A204.1 (cell line): ENCODE data around the gene IGDCC3.
"Not testable (repeated sequence)": the region's sequence is repeated elsewhere in the genome, so short reads cannot be mapped to it uniquely, and the experiment has no call there.

Experiments used
- FAIRE-seq: peaks from 2 replicates; lab custom pipeline; 2012; peaks lifted over from hg19 to GRCh38; lab: Jason Lieb, UNC

The IGDCC3 gene

DNA sequence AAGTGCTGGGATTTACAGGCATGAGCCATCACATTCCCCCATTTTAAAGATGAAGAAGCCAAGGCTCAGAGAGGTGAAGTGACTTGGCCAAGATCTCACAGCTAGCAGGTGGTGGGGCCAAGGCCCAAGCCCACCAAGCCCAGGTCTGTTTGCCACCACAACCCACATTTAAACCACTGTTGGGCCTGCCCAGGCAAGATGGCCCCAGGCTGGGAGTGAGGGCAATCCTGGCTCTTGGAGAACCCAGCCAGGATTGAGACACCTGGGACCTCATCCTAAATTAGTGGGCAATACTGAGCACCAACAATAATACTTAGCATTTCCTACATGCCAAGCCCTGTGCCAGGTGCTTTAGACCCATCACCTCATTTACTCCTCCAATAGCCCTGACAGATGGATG lies 6.9 kb downstream of the IGDCC3 start:
- FAIRE-seq: no peak

DNA sequence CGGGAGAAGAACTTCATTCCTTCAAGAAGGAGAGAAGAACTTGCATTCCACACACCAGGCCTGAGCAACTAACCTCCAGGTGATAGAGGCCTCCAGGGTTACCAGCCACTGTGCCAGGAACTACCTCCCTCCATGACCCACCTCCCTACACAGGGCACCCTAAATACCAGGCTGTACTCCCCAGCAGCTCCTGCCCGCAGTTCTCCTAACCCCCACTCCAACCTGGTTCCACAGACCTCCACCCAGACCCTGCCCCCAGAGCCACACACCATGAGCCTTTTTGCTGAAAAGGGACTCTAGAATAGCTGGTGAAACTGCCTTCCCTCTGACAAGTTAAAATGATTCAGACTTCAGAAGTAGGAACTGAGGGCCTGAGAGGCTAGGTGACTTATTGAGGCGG lies 8.2 kb downstream of the IGDCC3 start:
- FAIRE-seq: no peak

DNA sequence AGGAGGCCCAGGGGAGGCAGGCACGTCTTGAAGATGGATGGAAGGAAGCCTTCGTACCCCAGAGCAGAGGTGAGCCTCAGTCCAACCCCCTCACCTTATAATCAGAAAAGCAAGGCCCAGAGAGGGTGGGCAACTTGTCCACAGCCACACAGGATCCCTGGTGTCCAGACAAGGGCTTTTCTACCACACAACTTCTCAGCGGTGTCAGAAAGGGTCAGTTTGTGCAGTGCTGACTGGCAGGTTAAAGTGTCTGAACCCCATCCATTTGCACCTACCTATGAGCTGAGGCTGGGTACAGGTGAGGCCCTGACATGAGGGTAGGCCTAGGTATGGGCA lies 8.6 kb downstream of the IGDCC3 start:
- no peak for FAIRE-seq

DNA sequence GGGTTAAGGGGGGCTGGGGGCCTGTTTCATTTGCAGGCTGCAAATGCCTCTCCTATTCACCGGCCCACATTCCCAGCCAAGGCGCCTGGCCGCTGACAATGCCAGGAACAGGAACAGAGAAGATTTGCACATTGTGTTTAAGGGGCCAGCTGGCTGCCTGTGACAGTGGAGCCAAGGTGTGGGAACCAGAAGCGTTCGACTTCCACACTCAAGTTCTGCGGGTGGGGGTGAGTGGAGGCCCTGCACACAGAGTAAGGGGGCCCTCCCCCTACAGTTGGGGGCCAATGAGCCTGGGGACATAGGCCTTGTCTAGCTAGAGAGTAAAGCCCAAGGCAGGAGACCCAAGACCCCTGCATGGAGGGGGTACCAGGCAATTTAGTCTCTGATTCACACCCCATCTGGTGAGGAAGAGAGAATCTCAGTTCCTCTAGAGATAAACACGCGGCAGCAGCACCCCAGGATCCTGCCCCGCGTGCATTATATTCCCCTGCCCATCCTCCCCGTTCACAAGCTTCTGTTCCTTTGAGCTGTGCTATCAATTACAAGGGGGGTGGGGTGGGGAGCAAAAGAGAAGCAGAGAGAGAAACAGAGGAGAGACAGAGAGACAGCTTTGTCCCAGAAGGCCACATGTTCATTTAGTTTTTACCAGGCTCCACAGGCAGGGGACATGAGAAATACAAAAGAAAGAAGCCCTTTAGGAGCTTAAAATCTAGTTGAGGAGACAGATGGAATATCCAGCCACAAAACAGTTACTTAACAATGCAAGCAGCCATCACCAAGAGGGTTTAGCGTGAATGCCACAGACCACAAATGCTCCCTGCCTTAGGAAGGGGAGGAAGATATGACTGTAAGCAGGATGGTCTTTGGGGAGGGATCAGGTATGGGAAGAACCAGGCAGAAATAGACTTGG lies 9.2 kb downstream of the IGDCC3 start:
- no peak for FAIRE-seq

DNA sequence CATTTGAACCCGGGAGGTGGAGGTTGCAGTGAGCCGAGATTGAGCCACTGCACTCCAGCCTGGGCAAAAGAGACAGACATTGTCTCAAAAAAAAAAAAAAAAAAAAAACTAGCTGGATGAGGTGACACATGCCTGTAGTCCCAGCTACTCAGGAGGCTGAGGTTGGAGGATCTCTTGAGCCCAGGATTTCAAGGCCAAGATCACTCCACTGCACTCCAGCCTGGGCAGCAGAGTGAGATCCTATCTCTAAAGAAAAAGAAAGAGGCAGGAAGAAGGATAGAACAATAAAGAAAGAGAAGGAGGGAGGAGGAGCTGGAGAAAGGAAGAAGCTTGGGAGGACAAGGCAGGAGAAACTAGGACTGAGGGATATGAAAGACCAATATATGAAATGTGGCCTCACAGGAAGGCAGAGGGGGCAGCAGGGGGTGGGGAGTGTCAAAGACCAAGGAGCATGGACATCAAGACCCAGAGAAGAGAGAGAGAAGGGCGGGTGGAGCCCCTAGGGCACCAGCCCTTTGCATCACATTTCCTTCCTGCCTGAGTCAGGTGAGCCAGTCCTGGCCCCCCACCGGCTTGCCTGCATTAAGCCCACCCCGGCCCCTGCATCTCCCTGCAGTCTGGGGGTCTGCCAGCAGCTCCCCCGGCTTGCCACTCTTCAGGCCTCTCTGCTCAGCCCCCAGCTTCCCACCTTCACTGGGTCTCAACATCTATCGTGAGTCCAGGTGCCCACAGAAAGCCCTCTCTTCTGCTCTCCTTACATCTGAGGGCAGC lies 11.5 kb downstream of the IGDCC3 start:
- no peak for FAIRE-seq

DNA sequence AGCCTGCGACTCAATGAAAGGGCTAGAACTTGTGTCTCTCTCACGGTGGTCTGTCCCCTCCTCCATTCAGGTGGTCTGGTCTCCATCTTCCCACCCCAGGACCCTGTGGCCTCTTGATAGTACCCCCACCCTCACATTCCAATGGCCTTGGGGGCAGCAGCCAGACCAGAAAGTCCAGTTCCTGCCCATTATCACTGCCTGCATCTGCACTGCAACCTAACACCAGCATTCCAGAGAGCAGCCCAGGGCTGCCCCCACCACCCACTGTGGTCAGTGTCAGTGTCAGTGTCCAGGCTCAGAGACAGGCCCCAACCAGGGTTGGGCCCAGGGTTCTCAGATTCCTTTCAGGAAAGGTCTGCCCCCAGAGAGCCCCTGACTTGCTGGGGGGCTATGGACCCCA lies 12.6 kb downstream of the IGDCC3 start:
- FAIRE-seq: no peak

DNA sequence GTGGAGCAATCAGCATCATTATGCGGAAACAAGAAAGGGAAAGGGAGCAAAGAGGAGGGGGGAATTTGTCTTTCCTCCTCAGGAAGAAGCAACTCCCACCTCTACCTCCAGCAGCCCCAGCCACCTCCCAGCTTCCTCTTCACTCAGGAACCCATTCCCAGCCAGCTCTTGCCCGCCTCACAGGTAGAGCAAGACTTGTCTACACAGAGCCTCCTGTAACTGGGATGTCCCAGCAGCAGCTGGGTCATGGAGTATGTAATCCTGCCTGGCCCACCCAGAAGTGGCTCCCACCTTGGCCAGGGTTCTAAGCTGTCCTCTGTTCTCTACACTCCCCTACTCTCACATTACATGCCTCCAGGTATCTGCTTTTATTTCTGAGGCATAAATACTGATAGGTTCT lies 14.0 kb downstream of the IGDCC3 start:
- FAIRE-seq: no peak

DNA sequence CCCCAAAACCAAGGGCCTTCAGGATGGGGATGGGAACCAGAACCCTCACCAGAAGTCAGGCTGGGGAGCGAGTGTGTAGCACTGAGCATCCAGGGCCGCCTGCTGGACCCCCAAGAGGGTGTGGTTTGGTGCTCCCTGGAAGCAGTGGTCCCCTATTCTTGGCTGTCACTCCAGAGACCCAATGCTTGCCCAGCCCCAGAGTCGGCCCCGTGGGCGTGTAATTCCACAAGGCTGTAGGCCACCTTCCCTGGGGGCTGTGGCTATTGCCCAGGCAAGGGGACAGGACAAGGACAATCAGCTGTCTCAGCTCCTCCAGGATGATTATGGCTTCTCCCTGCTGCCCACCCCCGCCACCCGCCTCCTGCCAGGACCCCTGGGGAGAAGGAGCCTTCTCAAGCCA lies 14.5 kb downstream of the IGDCC3 start:
- FAIRE-seq: no peak

DNA sequence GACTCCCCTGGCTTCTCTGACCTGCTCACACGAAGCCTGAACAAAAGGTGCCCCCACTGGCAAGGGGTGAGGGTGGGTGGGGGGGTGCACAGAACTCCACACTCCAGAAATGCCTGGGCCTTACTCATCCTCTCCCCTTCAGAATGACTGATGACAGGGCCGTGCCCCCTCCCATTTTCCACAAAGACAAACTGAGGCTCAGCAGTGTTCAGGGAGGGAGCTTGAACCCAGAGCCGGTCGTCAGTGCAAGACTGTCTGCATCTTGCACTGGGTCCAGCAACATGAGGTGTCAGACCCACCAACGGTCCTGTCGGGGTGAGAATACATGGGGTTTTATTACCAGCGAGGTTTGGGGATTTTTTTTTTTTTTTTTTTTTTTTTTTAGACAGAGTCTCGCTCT lies 15.3 kb downstream of the IGDCC3 start:
- no peak for FAIRE-seq

DNA sequence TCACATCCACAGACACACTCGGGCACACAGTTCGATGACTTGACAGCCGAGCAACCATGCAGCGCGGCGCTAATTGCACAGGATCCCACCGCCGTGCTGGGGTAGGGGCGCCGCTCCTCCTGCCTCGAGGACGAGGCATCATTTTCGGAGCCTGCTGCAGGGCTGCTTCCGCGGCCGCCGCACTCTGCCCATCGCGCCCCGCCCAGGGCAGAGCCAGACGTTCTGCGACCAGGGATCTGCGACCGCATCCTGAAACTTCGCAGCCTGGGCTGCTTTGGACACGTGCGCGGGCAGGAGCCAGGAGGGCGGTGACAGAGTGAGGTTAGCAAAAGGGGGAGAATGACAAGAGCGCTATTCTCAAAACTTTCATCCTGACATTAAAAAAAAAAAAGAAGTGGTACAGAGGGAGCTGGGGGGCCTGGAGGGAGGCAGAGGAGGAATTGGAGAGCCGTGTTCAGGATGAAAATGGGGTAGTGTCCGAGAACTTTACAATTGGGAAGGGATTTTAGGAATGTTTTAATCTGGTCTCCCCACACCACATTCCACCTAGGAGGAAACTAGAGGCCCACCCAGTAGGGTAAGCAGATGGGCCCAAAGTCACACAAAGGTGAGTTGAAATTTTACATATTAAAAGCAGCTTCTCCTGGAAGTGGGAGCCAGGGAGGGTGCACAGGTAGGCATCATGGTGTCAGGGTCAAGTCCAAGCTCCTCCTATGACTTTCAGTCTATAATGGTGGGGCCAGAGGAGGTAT lies 15.9 kb downstream of the IGDCC3 start:
- FAIRE-seq: no peak

DNA sequence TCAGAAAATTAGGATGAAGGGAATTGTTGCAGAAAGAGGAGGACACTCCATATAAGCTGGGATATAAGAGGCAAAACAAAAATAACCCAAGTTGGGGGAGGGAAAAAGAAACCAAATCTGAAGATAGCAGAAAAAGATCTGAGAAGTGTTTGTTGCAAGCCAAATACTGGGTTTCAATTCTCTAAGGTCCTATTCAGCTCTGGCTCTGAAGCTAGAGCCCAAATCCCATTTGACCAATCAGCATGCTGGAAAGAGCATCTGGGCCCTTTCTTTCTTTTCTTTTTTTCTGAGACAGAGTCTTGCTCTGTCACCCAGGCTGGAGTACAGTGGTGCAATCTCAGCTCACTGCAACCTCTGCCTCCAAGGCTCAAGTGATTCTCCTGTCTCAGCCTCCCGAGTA lies 17.3 kb downstream of the IGDCC3 start:
- no peak for FAIRE-seq

DNA sequence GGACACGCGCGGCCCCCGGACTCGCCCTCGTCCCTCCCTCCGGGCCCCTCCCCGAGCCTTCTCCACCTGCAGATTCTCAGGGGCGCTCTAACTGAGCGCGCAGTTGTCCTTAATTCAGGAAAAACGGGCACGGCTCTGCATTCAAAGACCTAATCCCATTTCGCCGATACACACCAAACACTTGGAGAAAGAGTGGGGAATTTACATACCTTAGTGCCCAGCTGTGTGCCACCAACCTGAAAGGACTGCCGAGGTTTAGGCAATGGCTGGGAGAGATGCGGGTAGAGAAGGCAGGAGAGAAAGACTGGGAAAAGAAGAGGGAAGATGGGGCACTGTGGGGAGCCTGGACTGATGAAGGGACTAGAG lies 21.8 kb downstream of the IGDCC3 start:
- no peak for FAIRE-seq

DNA sequence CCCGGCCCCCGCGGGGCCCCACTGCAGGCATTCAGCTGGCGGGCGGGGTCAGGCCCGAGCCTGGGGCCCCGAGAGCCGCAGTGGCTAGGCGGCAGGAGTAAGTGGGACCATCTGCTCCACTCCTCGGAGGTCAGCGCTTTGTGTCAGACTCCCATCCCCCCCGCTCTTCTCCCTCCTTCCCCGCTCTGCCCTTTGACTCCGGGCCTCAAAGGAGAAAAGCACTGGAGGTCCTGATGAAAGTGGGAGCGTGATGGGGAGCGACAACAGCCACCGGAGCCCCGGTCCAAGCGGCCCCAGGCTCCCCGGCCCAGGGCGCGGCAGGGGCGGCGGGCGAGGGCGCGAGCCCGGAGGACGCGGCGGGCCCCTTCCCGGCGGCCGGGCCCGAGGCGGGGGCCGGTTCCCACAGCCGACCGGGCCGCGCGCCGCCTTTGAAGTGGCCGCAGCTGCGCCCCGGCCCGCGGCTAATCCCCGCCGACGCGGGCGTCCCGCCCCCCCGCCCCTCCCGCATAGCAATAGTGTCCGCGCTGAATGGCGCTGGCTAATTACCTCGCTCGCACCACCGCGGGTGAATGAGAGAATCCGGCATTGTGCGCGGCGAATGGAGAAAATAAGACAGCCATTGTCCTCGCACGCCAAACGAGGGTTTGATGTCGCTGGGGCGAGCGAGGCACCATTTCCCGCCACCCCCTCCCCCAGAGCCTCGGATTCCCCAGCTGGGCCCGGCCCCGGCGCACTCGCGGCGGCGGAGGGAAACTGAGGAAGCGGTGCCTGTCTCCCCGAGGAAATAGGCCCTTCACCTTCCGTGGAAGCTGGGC lies 22.4 kb downstream of the IGDCC3 start:
- no peak for FAIRE-seq

DNA sequence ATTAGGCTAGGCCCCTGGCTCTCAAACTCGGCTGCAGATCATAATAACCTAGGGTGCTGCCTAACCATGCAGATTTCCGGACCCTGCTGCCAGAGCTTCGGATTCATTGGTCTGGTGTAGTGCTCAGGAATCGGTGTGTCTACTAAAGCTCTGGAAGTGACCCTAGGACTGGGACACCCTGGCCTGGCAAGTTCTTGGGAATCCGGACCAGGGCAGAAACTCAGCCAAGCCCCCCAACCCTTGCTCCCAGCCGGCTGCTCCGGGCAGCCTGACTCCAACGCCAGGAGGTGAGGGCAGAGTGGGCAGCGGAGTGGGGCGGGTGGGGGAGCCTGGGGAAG lies 23.0 kb downstream of the IGDCC3 start:
- FAIRE-seq: no peak

DNA sequence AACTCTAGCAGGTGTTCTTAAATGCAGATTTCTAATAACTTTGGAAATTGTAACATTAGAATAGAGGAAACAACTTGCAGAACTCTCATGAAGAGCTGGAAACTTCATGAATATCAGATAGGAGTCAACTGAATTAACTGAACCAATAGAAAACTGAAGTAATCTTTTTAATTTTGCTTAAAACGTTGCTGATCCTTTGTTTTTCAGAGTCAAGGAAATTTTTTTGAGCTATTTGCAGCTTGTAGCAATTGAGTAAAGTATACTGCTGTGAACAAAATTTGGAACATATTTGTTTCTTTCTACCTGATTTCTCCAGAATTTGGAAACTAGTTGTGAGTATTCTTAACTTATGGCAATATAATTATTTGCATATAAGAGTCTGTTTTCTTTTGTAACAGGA lies 25.8 kb downstream of the IGDCC3 start:
- FAIRE-seq: not testable (repeated sequence)

DNA sequence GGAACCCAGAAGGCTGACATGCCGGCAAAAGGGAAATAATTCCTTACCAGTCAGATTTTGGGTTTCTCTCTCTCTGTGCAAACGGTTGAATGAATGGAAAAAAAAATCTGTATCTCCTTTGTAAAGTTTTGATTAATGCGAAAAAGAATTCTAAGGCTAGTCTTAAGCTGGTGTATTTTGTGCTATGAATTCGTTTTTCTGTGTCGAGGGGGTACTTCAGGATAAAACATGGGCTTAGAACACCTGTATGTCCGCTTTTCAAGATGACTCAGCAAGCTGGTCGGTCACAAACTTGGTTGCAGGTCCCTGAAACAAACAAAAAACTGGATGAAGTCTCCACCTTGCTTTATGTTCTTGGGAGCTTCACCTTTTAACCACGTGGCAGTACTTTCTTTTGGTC lies 28.5 kb downstream of the IGDCC3 start:
- no peak for FAIRE-seq

DNA sequence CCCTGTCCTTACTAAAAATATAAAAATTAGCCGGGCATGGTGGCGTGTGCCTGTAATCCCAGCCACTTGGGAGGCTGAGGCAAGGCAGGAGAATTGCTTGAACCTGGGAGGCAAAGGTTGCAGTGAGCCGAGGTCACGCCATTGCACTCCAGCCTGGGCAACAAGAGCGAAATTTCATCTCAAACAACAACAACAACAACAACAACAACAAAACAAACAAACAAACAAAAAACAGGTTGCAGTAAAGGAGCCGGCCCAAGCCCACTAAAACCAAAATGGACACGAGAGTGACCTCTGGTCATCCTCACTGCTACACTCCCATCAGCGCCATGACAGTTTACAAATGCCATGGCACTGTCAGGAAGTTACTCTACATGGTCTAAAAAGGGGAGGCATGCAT lies 30.0 kb downstream of the IGDCC3 start:
- FAIRE-seq: not testable (repeated sequence)

DNA sequence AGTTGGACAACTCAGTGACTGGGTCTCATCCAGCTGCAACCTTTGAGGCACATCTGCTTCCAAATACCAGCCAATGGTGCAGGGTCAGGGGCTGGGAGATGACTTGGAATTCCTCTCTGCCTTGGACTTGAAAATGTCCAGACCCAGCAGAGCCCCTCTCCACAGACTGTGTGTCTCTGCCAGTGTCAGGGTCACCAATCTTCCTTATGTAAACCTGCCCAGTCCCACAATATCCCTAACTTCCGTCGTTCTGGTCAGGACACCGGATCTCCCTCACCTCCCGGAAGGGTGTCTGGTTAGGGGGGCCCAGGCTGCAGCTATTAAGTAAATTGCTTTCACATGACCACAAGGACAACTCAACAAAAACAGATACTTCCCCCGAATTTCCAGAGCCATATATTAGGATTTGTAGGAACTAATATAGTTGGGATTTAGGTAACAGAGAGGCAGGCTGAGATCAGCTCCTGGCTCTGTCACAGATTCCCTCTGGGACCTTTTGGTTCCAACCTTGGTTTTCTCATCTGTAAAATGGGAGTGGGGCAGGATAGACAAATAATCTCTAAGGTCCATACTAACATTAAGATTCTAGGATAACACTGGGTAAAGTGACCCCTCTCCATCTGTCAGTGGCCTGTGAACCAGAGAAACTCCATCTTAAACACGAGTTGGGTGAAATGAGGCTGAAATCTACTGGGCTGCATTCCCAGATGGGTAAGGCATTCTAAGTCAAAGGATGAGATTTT lies 30.8 kb downstream of the IGDCC3 start:
- FAIRE-seq: no peak

DNA sequence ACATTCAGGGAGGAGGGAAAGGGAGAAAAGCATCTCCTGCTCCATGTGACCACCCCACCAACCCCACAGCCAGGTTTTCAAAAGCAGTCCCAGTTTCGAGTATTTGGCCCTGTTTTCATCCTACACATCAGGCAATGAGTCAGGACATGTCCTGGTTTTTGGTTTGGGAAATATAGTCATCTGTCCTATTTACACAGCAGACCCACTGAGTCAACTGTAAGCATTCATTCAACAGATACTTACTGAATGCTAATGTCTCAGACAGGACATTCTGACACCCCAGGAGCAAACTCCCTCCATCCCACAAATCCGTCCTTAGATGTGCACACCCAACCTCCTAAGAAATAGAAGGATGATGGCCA lies 32.9 kb downstream of the IGDCC3 start:
- no peak for FAIRE-seq

DNA sequence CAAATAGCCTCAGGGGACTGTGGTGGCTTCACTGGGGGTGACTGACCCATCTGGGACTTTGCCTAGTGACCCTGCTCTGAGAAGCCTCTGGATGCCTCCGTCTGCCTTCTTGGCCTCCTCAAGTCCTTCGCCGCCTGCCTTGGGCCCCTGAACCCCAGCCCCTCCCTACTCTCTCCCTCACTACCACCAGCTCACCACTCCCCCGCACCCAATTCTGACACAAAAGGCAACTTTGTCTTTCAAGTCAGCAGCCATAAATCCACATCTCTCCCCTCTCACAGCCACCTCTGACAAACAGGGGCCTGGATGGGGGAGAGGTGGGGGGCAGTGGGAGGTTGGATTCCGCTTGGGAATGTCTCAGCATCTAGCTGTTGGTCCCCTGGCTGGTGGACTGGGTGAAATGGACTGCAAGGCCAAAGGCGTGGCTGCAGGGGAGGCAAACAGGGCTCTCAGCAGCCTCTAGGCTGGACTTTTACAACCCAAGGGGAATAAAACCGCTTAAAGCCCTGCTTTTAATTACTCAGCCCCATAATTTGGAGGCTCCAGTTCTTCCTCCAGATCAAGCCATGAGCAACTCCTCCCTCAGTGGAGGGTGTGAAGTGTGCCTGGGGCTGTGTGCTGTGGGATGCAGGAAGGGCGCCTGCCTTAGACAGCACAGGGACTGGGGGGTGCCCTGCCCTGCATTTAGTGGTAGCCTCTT lies 33.4 kb downstream of the IGDCC3 start:
- no peak for FAIRE-seq

DNA sequence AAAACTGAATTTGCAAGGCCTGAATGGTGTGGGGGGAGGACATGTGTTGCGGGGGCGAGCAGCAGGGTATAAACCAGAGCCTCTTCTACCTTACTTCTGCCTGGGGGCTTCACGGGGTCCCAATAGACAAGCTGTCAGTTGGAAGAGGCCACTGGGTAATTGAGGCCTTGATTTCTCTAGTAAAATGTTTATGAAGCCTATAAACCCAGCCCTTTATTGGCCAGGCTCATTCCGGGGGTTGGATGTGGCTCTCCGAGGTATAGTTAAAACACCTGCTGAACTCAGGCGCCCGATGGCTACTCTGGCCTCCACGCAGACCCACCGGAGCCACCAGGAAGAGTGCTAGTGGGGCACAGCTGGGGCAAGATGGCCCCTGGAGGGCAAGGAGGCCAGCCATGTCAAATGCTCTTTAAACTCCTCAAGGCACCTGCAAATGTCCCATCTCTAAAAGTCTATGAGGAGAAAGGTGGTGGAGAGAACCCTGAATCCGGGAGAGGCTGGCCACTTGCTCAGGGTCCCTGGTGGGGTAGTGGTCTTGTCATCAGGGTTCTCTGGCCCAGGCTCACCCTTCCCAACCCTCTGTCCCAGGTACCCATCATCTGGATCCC lies 34.3 kb downstream of the IGDCC3 start:
- no peak for FAIRE-seq
